H9 (cell line): ENCODE measurements around the gene MTFP1. TPM values are rescaled to one million over a fixed set of nuclear protein-coding genes. Genes with fewer than 3 reads are reported as not detected.

Experiments
- DNase-seq: peaks from one replicate; pipeline ENCODE4 v3.0.0-alpha.2; 2017
- H2AFZ ChIP-seq: one replicate; pipeline ENCODE4 v1.6.1; 2013; ENCODE audit warnings: mild to moderate bottlenecking, low read length, control low read depth, moderate library complexity
- H2AK5ac ChIP-seq: 2 replicates; pipeline ENCODE4 v1.6.1; 2013; ENCODE audit warnings: low read length, control low read depth, mixed read lengths; ENCODE audit not compliant: insufficient read length
- H2BK120ac ChIP-seq: one replicate; pipeline ENCODE4 v1.6.1; 2013; ENCODE audit warnings: low read depth, mild to moderate bottlenecking, low read length, control low read depth, inconsistent platforms; ENCODE audit not compliant: poor library complexity, severe bottlenecking
- H2BK12ac ChIP-seq: 2 replicates; pipeline ENCODE4 v1.6.1; 2013; ENCODE audit warnings: low read length, control low read depth, mixed read lengths, low read depth; ENCODE audit not compliant: insufficient read length
- H2BK15ac ChIP-seq: 2 replicates; pipeline ENCODE4 v1.6.1; 2013; ENCODE audit warnings: low read depth, low read length, control low read depth
- H2BK20ac ChIP-seq: one replicate; pipeline ENCODE4 v1.6.1; 2013; ENCODE audit warnings: low read depth, mild to moderate bottlenecking, low read length, control low read depth, inconsistent platforms; ENCODE audit not compliant: poor library complexity, severe bottlenecking
- H2BK5ac ChIP-seq: 2 replicates; pipeline ENCODE4 v1.6.1; 2013; ENCODE audit warnings: low read length, control low read depth, mixed read lengths; ENCODE audit not compliant: insufficient read length
- H3K14ac ChIP-seq: 2 replicates; pipeline ENCODE4 v1.6.1; 2013; ENCODE audit warnings: low read length, control low read depth; ENCODE audit not compliant: insufficient read depth
- H3K18ac ChIP-seq: 2 replicates; pipeline ENCODE4 v1.6.1; 2013; ENCODE audit warnings: low read depth, mild to moderate bottlenecking, mixed read lengths, low read length, control low read depth; ENCODE audit not compliant: insufficient read length
- H3K23ac ChIP-seq: 2 replicates; pipeline ENCODE4 v1.6.1; 2013; ENCODE audit warnings: low read length, control low read depth, mixed read lengths, low read depth; ENCODE audit not compliant: insufficient read length
- H3K23me2 ChIP-seq: 2 replicates; pipeline ENCODE4 v1.6.1; 2013; ENCODE audit warnings: low read depth, mild to moderate bottlenecking, mixed read lengths, low read length, control low read depth; ENCODE audit not compliant: insufficient read length, poor library complexity, severe bottlenecking
- H3K27ac ChIP-seq: 2 replicates; pipeline ENCODE4 v1.5.1; 2013; ENCODE audit warnings: low read length, control low read depth, mixed read lengths, low read depth; ENCODE audit not compliant: insufficient read length
- H3K27me3 ChIP-seq: 2 replicates; pipeline ENCODE4 v1.6.1; 2013; ENCODE audit warnings: low read length, control low read depth, inconsistent platforms; ENCODE audit not compliant: insufficient read depth
- H3K4ac ChIP-seq: 2 replicates; pipeline ENCODE4 v1.6.1; 2013; ENCODE audit warnings: low read depth, mild to moderate bottlenecking, control low read depth, inconsistent platforms, low read length, moderate library complexity
- H3K4me1 ChIP-seq: 2 replicates; pipeline ENCODE4 v1.6.1; 2013; ENCODE audit warnings: low read length, control low read depth, inconsistent platforms; ENCODE audit not compliant: insufficient read depth
- H3K4me2 ChIP-seq: 2 replicates; pipeline ENCODE4 v1.6.1; 2013; ENCODE audit warnings: low read length, control low read depth, mixed read lengths; ENCODE audit not compliant: insufficient read length, insufficient read depth
- H3K56ac ChIP-seq: 2 replicates; pipeline ENCODE4 v1.6.1; 2013; ENCODE audit warnings: low read depth, mild to moderate bottlenecking, mixed read lengths, low read length, control low read depth; ENCODE audit not compliant: insufficient read length
- H3K79me1 ChIP-seq: 2 replicates; pipeline ENCODE4 v1.6.1; 2013; ENCODE audit warnings: low read depth, mild to moderate bottlenecking, moderate library complexity, low read length, control low read depth, inconsistent platforms; ENCODE audit not compliant: insufficient read depth, poor library complexity, severe bottlenecking
- H3K79me2 ChIP-seq: 2 replicates; pipeline ENCODE4 v1.6.1; 2013; ENCODE audit warnings: low read length, control low read depth, inconsistent platforms; ENCODE audit not compliant: insufficient read depth
- H3K9ac ChIP-seq: 2 replicates; pipeline ENCODE4 v1.6.1; 2013; ENCODE audit warnings: low read length, control low read depth, mixed read lengths; ENCODE audit not compliant: insufficient read length; ENCODE audit errors: extremely low read depth
- H3K9me3 ChIP-seq: one replicate; pipeline ENCODE4 v1.6.1; 2013; ENCODE audit warnings: low read depth, low read length, inconsistent platforms; ENCODE audit not compliant: control insufficient read depth
- H3T11ph ChIP-seq: one replicate; pipeline ENCODE4 v1.6.1; 2013; ENCODE audit warnings: mild to moderate bottlenecking, low read length, control low read depth, inconsistent platforms
- H4K20me1 ChIP-seq: one replicate; pipeline ENCODE4 v1.6.1; 2013; ENCODE audit not compliant: control insufficient read depth, insufficient read length, insufficient read depth
- H4K5ac ChIP-seq: 2 replicates; pipeline ENCODE4 v1.6.1; 2013; ENCODE audit warnings: low read depth, mild to moderate bottlenecking, mixed read lengths, low read length, control low read depth; ENCODE audit not compliant: insufficient read length
- H4K8ac ChIP-seq: replicated peaks from 2 replicates; pipeline ENCODE4 v1.6.1; 2013; ENCODE audit warnings: low read length, control low read depth, mixed read lengths, low read depth; ENCODE audit not compliant: insufficient read length
- H4K91ac ChIP-seq: 2 replicates; pipeline ENCODE4 v1.6.1; 2013; ENCODE audit warnings: low read depth, mild to moderate bottlenecking, moderate library complexity, mixed read lengths, low read length, control low read depth; ENCODE audit not compliant: insufficient read length
- H3K27ac Mint-ChIP-seq, 3 experiments: 2 replicates in 2 of 3; 3 replicates in 1 of 3; pipeline ENCODE4 v1.8.0; 2020 to 2021; ENCODE audit warnings: mixed read lengths in 3 of 3, mild to moderate bottlenecking in 1 of 3, moderate library complexity in 1 of 3
- H3K27me3 Mint-ChIP-seq: 2 replicates; pipeline ENCODE4 v1.8.0; 2021; ENCODE audit warnings: low read depth, mild to moderate bottlenecking, moderate library complexity, mixed read lengths
- H3K36me3 Mint-ChIP-seq, 3 experiments: 2 replicates in 2 of 3; 3 replicates in 1 of 3; pipeline ENCODE4 v1.8.0; 2020 to 2021; ENCODE audit warnings: low read depth in 3 of 3, mixed read lengths in 3 of 3; ENCODE audit not compliant: insufficient read depth in 1 of 3
- H3K4me1 Mint-ChIP-seq, 2 experiments: 2 replicates each; pipeline ENCODE4 v1.8.0; 2020; ENCODE audit warnings: mixed read lengths in 2 of 2
- H3K4me3 Mint-ChIP-seq, 2 experiments: 2 replicates in 1 of 2; 3 replicates in 1 of 2; pipeline ENCODE4 v1.8.0; 2020 to 2021; ENCODE audit warnings: mild to moderate bottlenecking in 2 of 2, mixed read lengths in 2 of 2, moderate library complexity in 1 of 2
- H3K9me3 Mint-ChIP-seq, 2 experiments: 2 replicates in 1 of 2; 3 replicates in 1 of 2; pipeline ENCODE4 v1.8.0; 2020; ENCODE audit warnings: mild to moderate bottlenecking in 2 of 2, mixed read lengths in 2 of 2, moderate library complexity in 1 of 2
- CTCF ChIP-seq: fragments of 200-600 bp; sonication (generic); conservative IDR thresholded peaks from 3 replicates; pipeline ENCODE4 v1.8.0; 2021; ENCODE audit warnings: antibody characterized with exemption, mild to moderate bottlenecking
- WGBS: extraction: QIAGEN DNeasy Blood & Tissue Kit; methylation state at CpG from one replicate; pipeline ENCODE4 v1.1.7; 2013; ENCODE audit warnings: missing lambda C conversion rate, low lambda C conversion rate, mixed read lengths; ENCODE audit not compliant: insufficient read length; ENCODE audit errors: extremely low coverage; 5-methylcytosine and 5-hydroxymethylcytosine counted together
- total RNA-seq: library from RNA; stranded (reverse); gene quantifications from 2 replicates; pipeline ENCODE4 v1.2.1, GENCODE V29; 2021

MTFP1 gene
- total RNA-seq, 1 experiment from 2014 or later, result 46.8 TPM

GRCh38 chr22:30432096-30432495 is 6.5 kb downstream of the MTFP1 start:
- Histone ChIP-seq H2BK5ac (no peak overlapping the region), H4K5ac (no peak overlapping the region), H3K23me2 (no peaks in the 10 kb centered on the region), H3T11ph (no peak overlapping the region), H4K8ac (no peak overlapping the region), H2BK120ac (no peak overlapping the region), H3K18ac (no peak overlapping the region), H2BK12ac (no peak overlapping the region), H2BK20ac (no peak overlapping the region), H2AFZ (no peak overlapping the region), H3K14ac (peak overlapping the region; percentile 39; the same call in 1 of the 2 replicates), H3K79me1 (no peaks in the 10 kb centered on the region), H3K56ac (no peak overlapping the region), H3K9ac (no peak overlapping the region), H3K4me2 (no peak overlapping the region), H2BK15ac (no peak overlapping the region), H3K9me3 (no peaks in the 10 kb centered on the region), H4K20me1 (no peaks in the 10 kb centered on the region), H4K91ac (no peak overlapping the region), H3K4me1 (no peaks in the 10 kb centered on the region), H3K27ac (no peak overlapping the region), H3K4ac (no peak overlapping the region), H3K79me2 (no peaks in the 10 kb centered on the region; the same call in 1 of the 2 replicates), H2AK5ac (no peak overlapping the region), H3K23ac (no peak overlapping the region), H3K27me3 (no peaks in the 10 kb centered on the region)
- Mint-ChIP-seq H3K27me3 (no peaks in the 10 kb centered on the region; the same call in 1 of the 2 replicates), H3K36me3 (peaks cover 12 to 21% (median 17%) of the 10 kb centered on the region in 3 experiments), H3K4me1 (peaks cover 11 to 14% of the 10 kb centered on the region in 2 experiments), H3K4me3 (no peak overlapping the region), H3K27ac (no peak overlapping the region), H3K9me3 (no peaks in the 10 kb centered on the region)
- WGBS, result no CpG with 5 or more reads among the region's 4 CpGs
- no peak for TF ChIP-seq CTCF
- no peak for DNase-seq
